ENCODE results near the gene MRI1. TPM values are rescaled to one million over a fixed set of nuclear protein-coding genes. Genes with fewer than 3 reads are reported as not detected.

Gene MRI1
- 32.6 TPM for total RNA-seq
- long read RNA-seq, transcript MRI1-201 (6 exons, 1,735 nt): major isoform, 5 of 14 reads
- long read RNA-seq, partial matches to known transcripts: 1 of 14 reads
- long read RNA-seq, other reads (novel, unspliced or antisense): 8 of 14 reads

- H3K4me1 ChIP-seq: peaks cover 7% of the 10 kb centered on the region
- DNase-seq (peak; percentile 88), ATAC-seq (peak; percentile 92)
- intact Hi-C loops (cut with DNase I): no loop called here
- H3K27me3 ChIP-seq: no peaks in the 10 kb centered on the region
- peak within 1 kb of the TSS; percentile 82 for H3K4me3 ChIP-seq
- no peak for TF ChIP-seq CTCF (IDR thresholded peaks at IDR 0.05)
- peak within 1 kb of the TSS; percentile 72 for H3K27ac ChIP-seq
- peaks cover 48% of the 10 kb centered on the region for H3K36me3 ChIP-seq
- no peaks in the 10 kb centered on the region for H3K9me3 ChIP-seq
These were observed at the start of gene MRI1 for GRCh38 chr19:13764101-13764807. MRI1 (plus strand) TSS chr19:13764522; CDS start chr19:13764589, 67 bp downstream.

GRCh38 chr19:13717194-13717643 lies 47.1 kb upstream of the MRI1 start:
- ATAC-seq: no peak
- intact Hi-C loops (cut with DNase I): loop anchor here (10.0 kb wide), 1 partner anchor 122 kb away; no protein-coding TSS in a partner anchor
- DNase-seq: no peak
- TF ChIP-seq CTCF (IDR thresholded peaks at IDR 0.05): no peak
- H3K4me3 ChIP-seq: no peak overlapping the region
- H3K27ac ChIP-seq: no peak overlapping the region
- H3K36me3 ChIP-seq: no peaks in the 10 kb centered on the region
- no peaks in the 10 kb centered on the region for H3K9me3 ChIP-seq
- no peaks in the 10 kb centered on the region for H3K27me3 ChIP-seq
- no peaks in the 10 kb centered on the region for H3K4me1 ChIP-seq

- intact Hi-C loops (cut with DNase I): loop anchor here (10.0 kb wide), 1 partner anchor 124 kb away; no protein-coding TSS in a partner anchor
- peak; percentile 12 for TF ChIP-seq CTCF (IDR thresholded peaks at IDR 0.05)
- Histone ChIP-seq H3K4me3 (no peak overlapping the region), H3K9me3 (no peaks in the 10 kb centered on the region), H3K4me1 (no peaks in the 10 kb centered on the region), H3K27me3 (no peaks in the 10 kb centered on the region), H3K27ac (no peak overlapping the region), H3K36me3 (no peaks in the 10 kb centered on the region)
- DNase-seq (no peak), ATAC-seq (no peak)
These were observed 45.6 kb upstream of the MRI1 start for GRCh38 chr19:13718733-13719132.

GRCh38 chr19:13722146-13722545 lies 42.2 kb upstream of the MRI1 start:
- Histone ChIP-seq H3K27me3 (no peaks in the 10 kb centered on the region), H3K4me3 (no peak overlapping the region), H3K36me3 (no peaks in the 10 kb centered on the region), H3K9me3 (no peaks in the 10 kb centered on the region), H3K4me1 (no peaks in the 10 kb centered on the region), H3K27ac (no peak overlapping the region)
- ATAC-seq (no peak), DNase-seq (no peak)
- intact Hi-C loops (cut with DNase I): no loop called here
- TF ChIP-seq CTCF (IDR thresholded peaks at IDR 0.05): no peak

- no peaks in the 10 kb centered on the region for H3K9me3 ChIP-seq
- no peaks in the 10 kb centered on the region for H3K27me3 ChIP-seq
- no peaks in the 10 kb centered on the region for H3K36me3 ChIP-seq
- H3K27ac ChIP-seq: no peak overlapping the region
- DNase-seq (no peak), ATAC-seq (no peak)
- no peak overlapping the region for H3K4me3 ChIP-seq
- TF ChIP-seq CTCF (IDR thresholded peaks at IDR 0.05): no peak
- H3K4me1 ChIP-seq: no peaks in the 10 kb centered on the region
- intact Hi-C loops (cut with DNase I): no loop called here
These were observed 41.1 kb upstream of the MRI1 start for GRCh38 chr19:13723206-13723605.

All from upper lobe of right lung (tissue), 1 donor.